CD14-positive monocyte (primary cell): ENCODE measurements around the gene MEMO1. TPM values are rescaled to one million over a fixed set of nuclear protein-coding genes. Genes with fewer than 3 reads are reported as not detected.
"Not testable (repeated sequence)": the region's sequence is repeated elsewhere in the genome, so short reads cannot be mapped to it uniquely, and the experiment has no call there.

ENCODE experiments used
- DNase-seq, 3 donors: peaks; one replicate each; pipeline ENCODE4 v3.0.0-alpha.2; 2011 to 2022
- H2AFZ ChIP-seq: 2 replicates; pipeline ENCODE4 v1.6.0; 2012; ENCODE audit warnings: mild to moderate bottlenecking, low read depth, low read length, inconsistent platforms; ENCODE audit not compliant: insufficient read depth, poor library complexity, severe bottlenecking
- H3K27ac ChIP-seq, 2 donors: 1 replicate in 1 of 2; 2 replicates in 1 of 2; pipeline ENCODE4 v1.5.1; 2012 to 2013; ENCODE audit warnings: low read length in 2 of 2, control low read depth in 1 of 2, inconsistent platforms in 1 of 2, low read depth in 1 of 2, mild to moderate bottlenecking in 1 of 2
- H3K27me3 ChIP-seq, 2 donors: one replicate each; pipeline versions ENCODE4 v1.6.0 to v1.6.1; 2011 to 2013; ENCODE audit warnings: low read length in 2 of 2; ENCODE audit not compliant: control insufficient read depth in 2 of 2, insufficient read depth in 2 of 2
- H3K36me3 ChIP-seq, 2 donors: replicated peaks in 1 of 2; 1 replicate in 1 of 2; 2 replicates in 1 of 2; pipeline versions ENCODE4 v1.5.1 to v1.6.1; 2012 to 2013; ENCODE audit warnings: low read length in 2 of 2, control low read depth in 1 of 2, inconsistent platforms in 1 of 2, mild to moderate bottlenecking in 1 of 2; ENCODE audit not compliant: insufficient read depth in 2 of 2, control insufficient read depth in 1 of 2
- H3K4me1 ChIP-seq, 2 donors: 1 replicate in 1 of 2; 2 replicates in 1 of 2; pipeline versions ENCODE4 v1.5.1 to v1.6.1; 2012 to 2013; ENCODE audit warnings: low read length in 2 of 2, control low read depth in 1 of 2, inconsistent platforms in 1 of 2, mild to moderate bottlenecking in 1 of 2, moderate library complexity in 1 of 2; ENCODE audit not compliant: insufficient read depth in 2 of 2, control insufficient read depth in 1 of 2
- H3K4me2 ChIP-seq: replicated peaks from 2 replicates; pipeline ENCODE3; 2012; ENCODE audit warnings: low read length, moderate library complexity, mild to moderate bottlenecking; ENCODE audit not compliant: poor library complexity, severe bottlenecking; ENCODE audit errors: extremely low read depth
- H3K4me3 ChIP-seq, 3 experiments: fragments of 200-600 bp in 1 of 3; sonication (generic) in 1 of 3; replicated peaks in 1 of 3; 1 replicate in 2 of 3; 2 replicates in 1 of 3; pipeline ENCODE4 v1.5.1; 2011 to 2013; ENCODE audit warnings: low read length in 3 of 3, mild to moderate bottlenecking in 3 of 3, control low read depth in 2 of 3, low read depth in 2 of 3, inconsistent platforms in 1 of 3, moderate library complexity in 1 of 3
- H3K79me2 ChIP-seq: 2 replicates; pipeline ENCODE4 v1.6.0; 2012; ENCODE audit warnings: mild to moderate bottlenecking, control low read depth, inconsistent platforms, low read length, moderate library complexity; ENCODE audit not compliant: insufficient read depth
- H3K9ac ChIP-seq: 2 replicates; pipeline ENCODE4 v1.6.0; 2017; ENCODE audit warnings: low read length, mild to moderate bottlenecking; ENCODE audit not compliant: insufficient read depth, poor library complexity, severe bottlenecking
- H3K9me3 ChIP-seq, 2 donors: replicated peaks in 1 of 2; 1 replicate in 1 of 2; 2 replicates in 1 of 2; pipeline versions ENCODE4 v1.5.1 to v1.6.1; 2012 to 2013; ENCODE audit warnings: low read length in 2 of 2, control low read depth in 1 of 2; ENCODE audit not compliant: control insufficient read depth in 1 of 2, insufficient read depth in 1 of 2
- H4K20me1 ChIP-seq: 2 replicates; pipeline ENCODE4 v1.6.0; 2012; ENCODE audit warnings: mild to moderate bottlenecking, low read length, control low read depth, moderate library complexity; ENCODE audit not compliant: insufficient read depth
- H3K27ac Mint-ChIP-seq, 7 donors: one replicate each; pipeline ENCODE4 v1.8.0; 2020; ENCODE audit warnings: mild to moderate bottlenecking in 7 of 7, mixed read lengths in 7 of 7, moderate library complexity in 6 of 7, inconsistent platforms in 2 of 7
- H3K27me3 Mint-ChIP-seq, 3 donors: one replicate each; pipeline ENCODE4 v1.8.0; 2021 to 2022; ENCODE audit warnings: low read depth in 3 of 3, mild to moderate bottlenecking in 3 of 3, mixed read lengths in 3 of 3, moderate library complexity in 3 of 3, inconsistent platforms in 1 of 3
- H3K36me3 Mint-ChIP-seq, 2 donors: one replicate each; pipeline ENCODE4 v1.8.0; 2020; ENCODE audit warnings: mixed read lengths in 2 of 2, inconsistent platforms in 1 of 2, mild to moderate bottlenecking in 1 of 2
- H3K4me1 Mint-ChIP-seq: one replicate; pipeline ENCODE4 v1.8.0; 2020; ENCODE audit warnings: mild to moderate bottlenecking, mixed read lengths
- H3K4me3 Mint-ChIP-seq, 2 donors: one replicate each; pipeline ENCODE4 v1.8.0; 2020; ENCODE audit warnings: mild to moderate bottlenecking in 2 of 2, mixed read lengths in 2 of 2, moderate library complexity in 1 of 2
- H3K9me3 Mint-ChIP-seq, 7 donors: one replicate each; pipeline ENCODE4 v1.8.0; 2020 to 2022; ENCODE audit warnings: mixed read lengths in 7 of 7, mild to moderate bottlenecking in 6 of 7, moderate library complexity in 6 of 7, inconsistent platforms in 2 of 7
- WGBS: methylation state at CpG from one replicate; pipeline ENCODE4 v1.1.5; 2013; ENCODE audit warnings: missing lambda C conversion rate; ENCODE audit not compliant: insufficient coverage; 5-methylcytosine and 5-hydroxymethylcytosine counted together
- intact Hi-C, 2 donors: fragments of 100-400 bp; cut with micrococcal nuclease; formaldehyde crosslinking; loops; one replicate each; pipeline versions ENCODE4 v1.15.0 to v1.15.1; 2023
- polyA plus RNA-seq, 3 donors: library from polyadenylated mRNA; depleted of rRNA in 1 of 3; unstranded in 2 of 3; stranded (reverse) in 1 of 3; fragments of 300-500 nt in 2 of 3; fragments of >200 nt in 1 of 3; fragmentation: Illumina TruSeq in 2 of 3; gene quantifications; 1 replicate in 2 of 3; 2 replicates in 1 of 3; pipeline ENCODE4 v1.2.3, GENCODE V29; 2012 to 2021
- TF ChIP-seq, protein P1 (sequence below): fragments of 200-600 bp; IDR thresholded peaks from one replicate; pipeline ENCODE4 v1.8.0; 2022; ENCODE audit warnings: antibody characterized with exemption, mild to moderate bottlenecking

The MEMO1 gene
- polyA plus RNA-seq, 3 donors, result 49.5 to 63.7 (median 57.0) TPM

DNA sequence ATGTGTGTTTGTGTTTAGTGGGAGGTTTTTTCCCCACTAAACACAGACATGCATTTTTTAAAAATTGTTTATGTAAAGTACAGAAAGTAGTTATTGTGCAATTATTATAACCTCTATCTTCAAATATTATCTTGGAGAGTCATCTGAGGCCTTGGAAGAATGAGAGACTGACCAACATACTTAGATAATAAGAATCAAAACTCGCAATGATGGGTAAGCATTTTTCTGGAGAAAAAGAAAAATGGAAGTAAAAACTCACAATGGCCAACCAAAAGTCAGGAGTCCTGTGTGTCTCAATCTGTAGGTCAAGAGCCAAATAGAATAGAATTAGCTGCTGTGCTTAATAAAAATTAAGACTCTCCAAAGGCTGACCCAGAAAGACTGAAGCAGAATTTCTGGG lies 43.0 kb downstream of the MEMO1 start:
- H3K79me2 ChIP-seq, result peaks cover 99% of the 10 kb centered on the region
- DNase-seq, result no peak
- no peak overlapping the region for H2AFZ ChIP-seq
- peaks cover 86% of the 10 kb centered on the region for H4K20me1 ChIP-seq
- H3K27me3 ChIP-seq, result no peaks in the 10 kb centered on the region
- no peak overlapping the region for H3K4me3 ChIP-seq
- no peak overlapping the region for H3K9ac ChIP-seq
- no CpG with 5 or more reads among the region's 1 CpG for WGBS
- Mint-ChIP-seq H3K27me3 (no peaks in the 10 kb centered on the region), H3K36me3 (peaks cover 18 to 39% of the 10 kb centered on the region in 2 donors), H3K4me1 (peaks cover 6% of the 10 kb centered on the region), H3K9me3 (peaks cover 0 to 2% (median 0%) of the 10 kb centered on the region in 7 donors), H3K4me3 (no peak overlapping the region), H3K27ac (peak overlapping the region in 2 of 7 donors; percentile 13 to 78)
- peaks cover 8 to 25% of the 10 kb centered on the region in 2 donors for H3K36me3 ChIP-seq
- H3K4me2 ChIP-seq, result no peak overlapping the region
- intact Hi-C loops, result no loop called here
- TF ChIP-seq, protein P1, sequence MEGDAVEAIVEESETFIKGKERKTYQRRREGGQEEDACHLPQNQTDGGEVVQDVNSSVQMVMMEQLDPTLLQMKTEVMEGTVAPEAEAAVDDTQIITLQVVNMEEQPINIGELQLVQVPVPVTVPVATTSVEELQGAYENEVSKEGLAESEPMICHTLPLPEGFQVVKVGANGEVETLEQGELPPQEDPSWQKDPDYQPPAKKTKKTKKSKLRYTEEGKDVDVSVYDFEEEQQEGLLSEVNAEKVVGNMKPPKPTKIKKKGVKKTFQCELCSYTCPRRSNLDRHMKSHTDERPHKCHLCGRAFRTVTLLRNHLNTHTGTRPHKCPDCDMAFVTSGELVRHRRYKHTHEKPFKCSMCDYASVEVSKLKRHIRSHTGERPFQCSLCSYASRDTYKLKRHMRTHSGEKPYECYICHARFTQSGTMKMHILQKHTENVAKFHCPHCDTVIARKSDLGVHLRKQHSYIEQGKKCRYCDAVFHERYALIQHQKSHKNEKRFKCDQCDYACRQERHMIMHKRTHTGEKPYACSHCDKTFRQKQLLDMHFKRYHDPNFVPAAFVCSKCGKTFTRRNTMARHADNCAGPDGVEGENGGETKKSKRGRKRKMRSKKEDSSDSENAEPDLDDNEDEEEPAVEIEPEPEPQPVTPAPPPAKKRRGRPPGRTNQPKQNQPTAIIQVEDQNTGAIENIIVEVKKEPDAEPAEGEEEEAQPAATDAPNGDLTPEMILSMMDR, result no peak
- peak overlapping the region in 1 of 2 donors; percentile 15 for H3K27ac ChIP-seq
- no peaks in the 10 kb centered on the region for H3K4me1 ChIP-seq
- no peaks in the 10 kb centered on the region for H3K9me3 ChIP-seq

DNA sequence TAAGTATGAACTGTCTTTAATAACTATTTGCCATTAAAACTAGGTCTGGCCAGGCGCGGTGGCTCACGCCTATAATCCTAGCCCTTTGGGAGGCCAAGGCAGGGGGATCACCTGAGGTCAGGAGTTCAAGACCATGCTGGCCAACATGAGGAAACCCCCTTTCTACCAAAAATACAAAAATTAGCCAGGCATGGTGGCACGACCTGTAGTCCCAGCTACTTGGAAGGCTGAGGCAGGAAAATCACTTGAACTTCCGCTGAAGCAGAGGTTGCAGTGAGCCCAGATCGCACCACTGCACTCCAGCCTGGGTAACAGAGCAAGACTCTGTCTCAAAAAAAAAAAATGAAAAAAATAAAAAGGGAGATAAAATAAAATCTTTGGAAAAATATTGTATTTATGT lies 44.4 kb downstream of the MEMO1 start:
- WGBS, result 95% methylated on average over 4 of the region's 6 CpGs
- H2AFZ ChIP-seq, H3K27ac ChIP-seq: not testable (repeated sequence)

More for the DNA sequence above, 44.4 kb downstream of the MEMO1 start:
- H3K27me3 ChIP-seq, H3K4me2 ChIP-seq, H3K9me3 ChIP-seq, H3K27me3 Mint-ChIP-seq, H3K4me3 Mint-ChIP-seq, intact Hi-C loops, H3K4me1 Mint-ChIP-seq, H3K4me1 ChIP-seq, H3K4me3 ChIP-seq, H3K9me3 Mint-ChIP-seq, H3K9ac ChIP-seq, DNase-seq: not testable (repeated sequence)
- peaks cover 99% of the 10 kb centered on the region for H3K79me2 ChIP-seq
- Mint-ChIP-seq H3K27ac (peak overlapping the region in 3 of 7 donors; percentile 13 to 74 (median 35)), H3K36me3 (peaks cover 19 to 36% of the 10 kb centered on the region in 2 donors)
- peaks cover 3 to 25% of the 10 kb centered on the region in 2 donors for H3K36me3 ChIP-seq
- peaks cover 86% of the 10 kb centered on the region for H4K20me1 ChIP-seq
